HL-60 (cell line): Measurements from ENCODE around the gene PDGFD.

Experiments
- DNase-seq, 2 experiments: peaks; one replicate each; pipeline ENCODE4 v3.0.0-alpha.2; 2010 to 2020; ENCODE audit warnings: low read depth in 1 of 2, low spot score in 1 of 2
- H3K27ac ChIP-seq: fragments of 250-450 bp; sonication (Bioruptor Pico); replicated peaks from 2 replicates; pipeline ENCODE4 v1.5.1; 2020; ENCODE audit warnings: mild to moderate bottlenecking, moderate library complexity
- H3K27me3 ChIP-seq: fragments of 250-450 bp; sonication (Bioruptor Pico); 2 replicates; pipeline ENCODE4 v1.5.1; 2021; ENCODE audit warnings: mild to moderate bottlenecking, moderate library complexity; ENCODE audit not compliant: insufficient read depth, poor library complexity, severe bottlenecking
- H3K4me3 ChIP-seq: replicated peaks from 2 replicates; pipeline ENCODE4 v1.5.1; 2011; ENCODE audit warnings: mild to moderate bottlenecking, control low read depth, low read length; ENCODE audit not compliant: insufficient read depth
- GABPA ChIP-seq: IDR thresholded peaks from 2 replicates; pipeline ENCODE4 v1.6.1; 2012; ENCODE audit warnings: low read depth
- POLR2AphosphoS5 ChIP-seq: IDR thresholded peaks from 2 replicates; pipeline ENCODE4 v1.6.1; 2012; ENCODE audit warnings: low read depth
- SPI1 ChIP-seq: IDR thresholded peaks from 2 replicates; pipeline ENCODE4 v1.6.1; 2012; ENCODE audit warnings: low read depth, mild to moderate bottlenecking, borderline replicate concordance
- TF ChIP-seq, protein P1 (sequence below): IDR thresholded peaks from one replicate; pipeline ENCODE4 v1.5.1; 2011; ENCODE audit warnings: low read length, control low read depth, inconsistent platforms; ENCODE audit not compliant: insufficient read depth
- TF ChIP-seq, protein P2 (sequence below): IDR thresholded peaks from 2 replicates; pipeline ENCODE4 v1.6.1; 2012; ENCODE audit warnings: low read depth; ENCODE audit not compliant: insufficient replicate concordance

Gene PDGFD

DNA sequence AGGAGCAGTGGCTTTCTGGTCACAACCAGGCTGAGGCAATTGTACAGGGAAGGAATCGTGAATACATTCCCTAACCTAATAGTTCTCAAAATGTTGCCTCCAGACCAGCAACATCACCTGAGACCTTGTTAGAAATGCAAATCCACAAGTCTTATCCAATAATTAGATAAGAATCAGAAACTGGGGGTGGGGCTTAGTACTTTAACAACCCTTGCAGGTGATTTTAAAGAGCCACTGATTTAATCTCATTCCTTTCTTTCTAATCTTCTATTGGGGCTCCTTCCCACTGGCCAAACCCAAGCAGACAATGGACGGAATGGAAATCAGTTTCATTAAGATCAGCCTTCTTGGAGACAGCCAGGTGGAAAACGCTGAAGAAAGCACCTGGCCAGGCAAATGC lies 269.9 kb downstream of the PDGFD start:
- Histone ChIP-seq H3K27ac (no peak overlapping the region), H3K4me3 (no peak overlapping the region), H3K27me3 (no peaks in the 10 kb centered on the region)
- TF ChIP-seq, protein P1, sequence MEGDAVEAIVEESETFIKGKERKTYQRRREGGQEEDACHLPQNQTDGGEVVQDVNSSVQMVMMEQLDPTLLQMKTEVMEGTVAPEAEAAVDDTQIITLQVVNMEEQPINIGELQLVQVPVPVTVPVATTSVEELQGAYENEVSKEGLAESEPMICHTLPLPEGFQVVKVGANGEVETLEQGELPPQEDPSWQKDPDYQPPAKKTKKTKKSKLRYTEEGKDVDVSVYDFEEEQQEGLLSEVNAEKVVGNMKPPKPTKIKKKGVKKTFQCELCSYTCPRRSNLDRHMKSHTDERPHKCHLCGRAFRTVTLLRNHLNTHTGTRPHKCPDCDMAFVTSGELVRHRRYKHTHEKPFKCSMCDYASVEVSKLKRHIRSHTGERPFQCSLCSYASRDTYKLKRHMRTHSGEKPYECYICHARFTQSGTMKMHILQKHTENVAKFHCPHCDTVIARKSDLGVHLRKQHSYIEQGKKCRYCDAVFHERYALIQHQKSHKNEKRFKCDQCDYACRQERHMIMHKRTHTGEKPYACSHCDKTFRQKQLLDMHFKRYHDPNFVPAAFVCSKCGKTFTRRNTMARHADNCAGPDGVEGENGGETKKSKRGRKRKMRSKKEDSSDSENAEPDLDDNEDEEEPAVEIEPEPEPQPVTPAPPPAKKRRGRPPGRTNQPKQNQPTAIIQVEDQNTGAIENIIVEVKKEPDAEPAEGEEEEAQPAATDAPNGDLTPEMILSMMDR = no peak
- no peak for TF ChIP-seq SPI1
- TF ChIP-seq, protein P2, sequence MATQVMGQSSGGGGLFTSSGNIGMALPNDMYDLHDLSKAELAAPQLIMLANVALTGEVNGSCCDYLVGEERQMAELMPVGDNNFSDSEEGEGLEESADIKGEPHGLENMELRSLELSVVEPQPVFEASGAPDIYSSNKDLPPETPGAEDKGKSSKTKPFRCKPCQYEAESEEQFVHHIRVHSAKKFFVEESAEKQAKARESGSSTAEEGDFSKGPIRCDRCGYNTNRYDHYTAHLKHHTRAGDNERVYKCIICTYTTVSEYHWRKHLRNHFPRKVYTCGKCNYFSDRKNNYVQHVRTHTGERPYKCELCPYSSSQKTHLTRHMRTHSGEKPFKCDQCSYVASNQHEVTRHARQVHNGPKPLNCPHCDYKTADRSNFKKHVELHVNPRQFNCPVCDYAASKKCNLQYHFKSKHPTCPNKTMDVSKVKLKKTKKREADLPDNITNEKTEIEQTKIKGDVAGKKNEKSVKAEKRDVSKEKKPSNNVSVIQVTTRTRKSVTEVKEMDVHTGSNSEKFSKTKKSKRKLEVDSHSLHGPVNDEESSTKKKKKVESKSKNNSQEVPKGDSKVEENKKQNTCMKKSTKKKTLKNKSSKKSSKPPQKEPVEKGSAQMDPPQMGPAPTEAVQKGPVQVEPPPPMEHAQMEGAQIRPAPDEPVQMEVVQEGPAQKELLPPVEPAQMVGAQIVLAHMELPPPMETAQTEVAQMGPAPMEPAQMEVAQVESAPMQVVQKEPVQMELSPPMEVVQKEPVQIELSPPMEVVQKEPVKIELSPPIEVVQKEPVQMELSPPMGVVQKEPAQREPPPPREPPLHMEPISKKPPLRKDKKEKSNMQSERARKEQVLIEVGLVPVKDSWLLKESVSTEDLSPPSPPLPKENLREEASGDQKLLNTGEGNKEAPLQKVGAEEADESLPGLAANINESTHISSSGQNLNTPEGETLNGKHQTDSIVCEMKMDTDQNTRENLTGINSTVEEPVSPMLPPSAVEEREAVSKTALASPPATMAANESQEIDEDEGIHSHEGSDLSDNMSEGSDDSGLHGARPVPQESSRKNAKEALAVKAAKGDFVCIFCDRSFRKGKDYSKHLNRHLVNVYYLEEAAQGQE = no peak
- no peak for TF ChIP-seq POLR2AphosphoS5
- no peak for TF ChIP-seq GABPA
- DNase-seq = no peak

DNA sequence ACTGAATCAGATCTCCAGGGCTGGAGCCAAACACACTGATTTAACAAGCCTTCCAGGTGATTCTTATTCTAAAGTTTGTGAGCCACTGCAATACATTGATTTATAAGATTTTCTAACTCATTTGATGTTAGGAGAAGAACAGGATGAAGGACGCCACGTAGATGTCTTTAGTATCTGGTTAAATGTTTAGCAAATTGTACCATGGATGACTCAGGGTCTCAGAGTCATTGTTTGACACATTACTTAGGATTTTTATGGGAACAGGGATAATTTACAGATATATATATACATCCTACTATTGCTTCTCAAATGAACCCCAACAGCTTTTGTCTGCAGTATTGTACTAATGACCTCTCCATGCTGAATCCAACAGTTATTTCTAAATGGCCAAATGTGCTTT lies 270.6 kb downstream of the PDGFD start:
- DNase-seq = no peak
- TF ChIP-seq SPI1 (no peak), GABPA (no peak), POLR2AphosphoS5 (no peak)
- TF ChIP-seq, protein P2 = no peak
- TF ChIP-seq, protein P1 = no peak
- no peak overlapping the region for H3K4me3 ChIP-seq
- H3K27ac ChIP-seq = no peak overlapping the region
- no peaks in the 10 kb centered on the region for H3K27me3 ChIP-seq

DNA sequence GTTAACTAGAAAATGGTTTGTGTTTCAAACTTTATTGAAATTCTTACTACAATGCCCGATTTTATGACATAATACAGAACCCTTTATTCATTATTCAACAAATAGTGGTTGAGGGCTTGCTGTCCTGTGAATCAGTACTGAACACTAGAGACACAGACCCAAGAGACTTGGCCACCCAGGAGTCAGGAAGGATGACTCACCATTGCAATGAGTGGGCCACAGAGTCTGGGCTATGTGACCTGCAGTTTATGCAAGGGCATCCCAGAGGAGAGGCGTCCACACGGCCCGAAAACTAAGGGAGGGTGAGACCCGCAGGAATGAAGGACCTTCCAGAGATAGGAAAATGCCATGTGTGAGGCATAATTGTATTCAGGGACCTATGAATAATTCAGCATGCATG lies 271.3 kb downstream of the PDGFD start:
- Histone ChIP-seq H3K4me3 (no peak overlapping the region), H3K27ac (no peak overlapping the region), H3K27me3 (no peaks in the 10 kb centered on the region)
- DNase-seq = no peak
- TF ChIP-seq POLR2AphosphoS5 (no peak), GABPA (no peak), SPI1 (no peak)
- TF ChIP-seq, protein P1 = no peak
- TF ChIP-seq, protein P2 = no peak
